ENCODE data around the gene RAPGEF6.

Gene RAPGEF6

GRCh38 chr5:131589510-131590348 lies 45.3 kb downstream of the RAPGEF6 start:
- TF ChIP-seq FOXP2 (optimal IDR thresholded peaks at IDR 0.05; ENCODE audit: borderline replicate concordance, extremely low read depth, extremely low read length, insufficient read depth) (no peak), REST (IDR thresholded peaks at IDR 0.05; ENCODE audit: insufficient read depth in 1 of 2, low read depth in 2 of 2, low read length in 2 of 2) (no peak), POLR2AphosphoS5 (IDR thresholded peaks at IDR 0.05; ENCODE audit: low read depth, low read length) (no peak), TAF1 (IDR thresholded peaks at IDR 0.05; ENCODE audit: borderline replicate concordance, insufficient read depth, low read length) (no peak), SIN3A (IDR thresholded peaks at IDR 0.05; ENCODE audit: borderline replicate concordance, insufficient read depth, low read length) (no peak)

- TF ChIP-seq FOXP2 (optimal IDR thresholded peaks at IDR 0.05; ENCODE audit: borderline replicate concordance, extremely low read depth, extremely low read length, insufficient read depth) (no peak), POLR2AphosphoS5 (IDR thresholded peaks at IDR 0.05; ENCODE audit: low read depth, low read length) (no peak), TAF1 (IDR thresholded peaks at IDR 0.05; ENCODE audit: borderline replicate concordance, insufficient read depth, low read length) (no peak)
Measured at GRCh38 chr5:131587541-131587940, 47.5 kb downstream of the RAPGEF6 start.

DNA sequence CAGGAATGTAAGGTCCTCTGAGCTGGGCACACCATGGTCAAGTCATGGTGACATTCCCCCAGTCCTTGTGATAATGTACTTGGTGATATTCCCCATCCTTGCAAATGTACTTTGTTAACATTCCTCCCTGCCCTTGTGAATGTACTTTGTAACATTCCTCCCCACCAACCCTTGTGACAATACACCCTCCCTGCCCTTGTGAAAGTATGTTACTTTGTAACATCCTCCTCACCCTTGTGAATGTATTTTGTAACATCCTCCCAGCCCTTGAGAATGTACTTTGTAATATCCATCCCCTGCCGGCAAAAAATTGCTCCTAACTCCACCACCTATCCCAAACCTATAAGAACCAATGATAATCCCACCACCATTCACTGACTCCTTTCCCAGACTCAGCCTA lies 53.3 kb downstream of the RAPGEF6 start:
- TF ChIP-seq REST (IDR thresholded peaks at IDR 0.05; ENCODE audit: insufficient read depth in 1 of 2, low read depth in 2 of 2, low read length in 2 of 2) (no peak), TAF1 (IDR thresholded peaks at IDR 0.05; ENCODE audit: borderline replicate concordance, insufficient read depth, low read length) (no peak), POLR2AphosphoS5 (IDR thresholded peaks at IDR 0.05; ENCODE audit: low read depth, low read length) (no peak), SIN3A (IDR thresholded peaks at IDR 0.05; ENCODE audit: borderline replicate concordance, insufficient read depth, low read length) (no peak), FOXP2 (optimal IDR thresholded peaks at IDR 0.05; ENCODE audit: borderline replicate concordance, extremely low read depth, extremely low read length, insufficient read depth) (no peak)

GRCh38 chr5:131579917-131580671 lies 54.9 kb downstream of the RAPGEF6 start:
- TF ChIP-seq SIN3A (IDR thresholded peaks at IDR 0.05; ENCODE audit: borderline replicate concordance, insufficient read depth, low read length) = no peak
- TF ChIP-seq TAF1 (IDR thresholded peaks at IDR 0.05; ENCODE audit: borderline replicate concordance, insufficient read depth, low read length) = no peak
- TF ChIP-seq FOXP2 (optimal IDR thresholded peaks at IDR 0.05; ENCODE audit: borderline replicate concordance, extremely low read depth, extremely low read length, insufficient read depth) = no peak
- TF ChIP-seq POLR2AphosphoS5 (IDR thresholded peaks at IDR 0.05; ENCODE audit: low read depth, low read length) = no peak
- TF ChIP-seq REST (IDR thresholded peaks at IDR 0.05; ENCODE audit: insufficient read depth in 1 of 2, low read depth in 2 of 2, low read length in 2 of 2) = no peak

- no peak for TF ChIP-seq TAF1 (IDR thresholded peaks at IDR 0.05; ENCODE audit: borderline replicate concordance, insufficient read depth, low read length)
- no peak for TF ChIP-seq SIN3A (IDR thresholded peaks at IDR 0.05; ENCODE audit: borderline replicate concordance, insufficient read depth, low read length)
- TF ChIP-seq FOXP2 (optimal IDR thresholded peaks at IDR 0.05; ENCODE audit: borderline replicate concordance, extremely low read depth, extremely low read length, insufficient read depth) = no peak
- TF ChIP-seq REST (IDR thresholded peaks at IDR 0.05; ENCODE audit: insufficient read depth in 1 of 2, low read depth in 2 of 2, low read length in 2 of 2) = no peak
- no peak for TF ChIP-seq POLR2AphosphoS5 (IDR thresholded peaks at IDR 0.05; ENCODE audit: low read depth, low read length)
Measured at GRCh38 chr5:131575660-131576227, 59.3 kb downstream of the RAPGEF6 start.

Measured in PFSK-1 (cell line).